PC-3 (cell line): ENCODE data around the gene PADI3. TPM values are rescaled to one million over a fixed set of nuclear protein-coding genes. Genes with fewer than 3 reads are reported as not detected.

Experiments
- ATAC-seq: fragments of 200-7000 bp; cut with Tn5 transposase; 2 replicates; pipeline ENCODE4 v1.9.1; 2020; ENCODE audit warnings: mild to moderate bottlenecking, moderate library complexity
- BruUV-seq: library from RNA; stranded (reverse); fragments of 400-500 nt; replicated peaks from 2 replicates; lab custom pipeline; 2021; lab: Mats Ljungman, UMichigan
- CTCF ChIA-PET: fragments of 300-600 bp; sonication (Branson Sonifier 250); formaldehyde crosslinking; loops from one replicate; lab custom pipeline; 2022; ENCODE audit warnings: antibody characterized with exemption; lab: Charles Lee
- POLR2A ChIA-PET: fragments of 300-600 bp; sonication (Branson Sonifier 250); formaldehyde crosslinking; loops from one replicate; lab custom pipeline; 2022; ENCODE audit warnings: antibody characterized with exemption; ENCODE audit not compliant: unreplicated experiment; lab: Charles Lee
- DNase-seq: peaks from one replicate; pipeline ENCODE4 v3.0.0-alpha.2; 2015
- H2AFZ ChIP-seq: fragments of 300-600 bp; sonication (generic); 2 replicates; pipeline ENCODE4 v1.6.0; 2016; ENCODE audit warnings: antibody characterized with exemption, low read length
- H3F3A ChIP-seq: fragments of 300-600 bp; sonication (generic); one replicate; pipeline ENCODE4 v1.6.0; 2017; ENCODE audit warnings: antibody characterized with exemption, low read length, control low read depth, mild to moderate bottlenecking; ENCODE audit not compliant: unreplicated experiment
- H3K27ac ChIP-seq: fragments of 300-600 bp; sonication (generic); 2 replicates; pipeline ENCODE4 v1.5.1; 2016; ENCODE audit warnings: mild to moderate bottlenecking, low read length
- H3K27me3 ChIP-seq: fragments of 300-600 bp; sonication (generic); 2 replicates; pipeline ENCODE4 v1.6.1; 2016; ENCODE audit warnings: low read length, mixed read lengths
- H3K36me3 ChIP-seq: fragments of 300-600 bp; sonication (generic); 2 replicates; pipeline ENCODE4 v1.6.1; 2016; ENCODE audit warnings: low read depth, mixed run types, low read length, mixed read lengths
- H3K4me1 ChIP-seq: fragments of 300-600 bp; sonication (generic); 2 replicates; pipeline ENCODE4 v1.5.1; 2016; ENCODE audit warnings: low read length; ENCODE audit not compliant: insufficient read depth
- H3K4me2 ChIP-seq: fragments of 300-600 bp; sonication (generic); 2 replicates; pipeline ENCODE4 v1.6.0; 2016; ENCODE audit warnings: low read length
- H3K4me3 ChIP-seq: fragments of 300-600 bp; sonication (generic); 2 replicates; pipeline ENCODE4 v1.5.1; 2016; ENCODE audit warnings: mild to moderate bottlenecking, low read length, mixed read lengths
- H3K79me2 ChIP-seq: fragments of 300-600 bp; sonication (generic); 2 replicates; pipeline ENCODE4 v1.6.1; 2017; ENCODE audit warnings: low read length, mixed read lengths
- H3K9ac ChIP-seq: fragments of 300-600 bp; sonication (generic); 2 replicates; pipeline ENCODE4 v1.6.0; 2016; ENCODE audit warnings: mild to moderate bottlenecking, low read length
- H3K9me2 ChIP-seq: fragments of 300-600 bp; sonication (generic); replicated peaks from 2 replicates; pipeline ENCODE4 v1.6.1; 2016; ENCODE audit warnings: mixed run types, low read length, mixed read lengths
- H3K9me3 ChIP-seq: fragments of 300-600 bp; sonication (generic); 2 replicates; pipeline ENCODE4 v1.6.1; 2016; ENCODE audit warnings: low read length, mixed read lengths
- H4K20me1 ChIP-seq: fragments of 300-600 bp; sonication (generic); 2 replicates; pipeline ENCODE4 v1.6.1; 2016; ENCODE audit warnings: low read length, mixed read lengths
- CTCF ChIP-seq: fragments of 300-600 bp; sonication (generic); conservative IDR thresholded peaks from 2 replicates; pipeline ENCODE4 v1.5.1; 2017; ENCODE audit warnings: antibody characterized with exemption, low read depth, mild to moderate bottlenecking, low read length
- EZH2 ChIP-seq: fragments of 300-600 bp; sonication (generic); IDR thresholded peaks from one replicate; pipeline ENCODE4 v1.6.1; 2017; ENCODE audit warnings: antibody characterized with exemption, mild to moderate bottlenecking, low read length; ENCODE audit not compliant: unreplicated experiment
- EZH2phosphoT487 ChIP-seq: fragments of 300-600 bp; sonication (generic); IDR thresholded peaks from 2 replicates; pipeline ENCODE4 v1.6.1; 2018; ENCODE audit warnings: mild to moderate bottlenecking, antibody characterized with exemption, low read length, borderline replicate concordance
- intact Hi-C: fragments of 100-400 bp; cut with micrococcal nuclease; formaldehyde crosslinking; loops from 2 replicates; pipeline ENCODE4 v1.9.0; 2023
- total RNA-seq: library from RNA; depleted of rRNA; stranded (reverse); fragments of >200 nt; gene quantifications from 2 replicates; pipeline ENCODE4 v1.2.3, GENCODE V29; 2014

Gene PADI3
- total RNA-seq, 1 experiment from 2014 or later = 0.26 TPM

GRCh38 chr1:17310068-17310640 lies 61.3 kb downstream of the PADI3 start:
- DNase-seq (no peak), ATAC-seq (no peak)
- CTCF ChIA-PET = no interaction called here
- no peaks in the 10 kb centered on the region for H3K79me2 ChIP-seq
- H3K27me3 ChIP-seq = no peaks in the 10 kb centered on the region
- no peaks in the 10 kb centered on the region for H3K9me2 ChIP-seq
- no peaks in the 10 kb centered on the region for H4K20me1 ChIP-seq
- no peaks in the 10 kb centered on the region for H3F3A ChIP-seq
- TF ChIP-seq CTCF = no peak
- no peak for TF ChIP-seq EZH2phosphoT487
- no peak for TF ChIP-seq EZH2
- H3K4me2 ChIP-seq = no peak overlapping the region
- no peaks in the 10 kb centered on the region for H3K36me3 ChIP-seq
- BruUV-seq = no TSS peak
- H3K9me3 ChIP-seq = no peaks in the 10 kb centered on the region
- H2AFZ ChIP-seq = no peak overlapping the region
- intact Hi-C loops = no loop called here
- no peak overlapping the region for H3K9ac ChIP-seq
- H3K27ac ChIP-seq = no peak overlapping the region
- H3K4me3 ChIP-seq = no peak overlapping the region
- POLR2A ChIA-PET = no interaction called here
- H3K4me1 ChIP-seq = peaks cover 12% of the 10 kb centered on the region

- H3K79me2 ChIP-seq = no peaks in the 10 kb centered on the region
- BruUV-seq = no TSS peak
- H3K9ac ChIP-seq = no peak overlapping the region
- TF ChIP-seq EZH2phosphoT487 (no peak), CTCF (no peak), EZH2 (no peak)
- no peaks in the 10 kb centered on the region for H3K9me3 ChIP-seq
- intact Hi-C loops = no loop called here
- no peaks in the 10 kb centered on the region for H3K27me3 ChIP-seq
- POLR2A ChIA-PET = no interaction called here
- no peak overlapping the region for H3K4me3 ChIP-seq
- H3K27ac ChIP-seq = no peak overlapping the region
- no peaks in the 10 kb centered on the region for H3K9me2 ChIP-seq
- H2AFZ ChIP-seq = no peak overlapping the region
- no peaks in the 10 kb centered on the region for H3K4me1 ChIP-seq
- ATAC-seq (no peak), DNase-seq (no peak)
- CTCF ChIA-PET = no interaction called here
- H3K36me3 ChIP-seq = no peaks in the 10 kb centered on the region
- no peaks in the 10 kb centered on the region for H3F3A ChIP-seq
- H4K20me1 ChIP-seq = no peaks in the 10 kb centered on the region
- H3K4me2 ChIP-seq = no peak overlapping the region
These were observed 64.8 kb downstream of the PADI3 start for GRCh38 chr1:17313530-17314309.

- Histone ChIP-seq H3K4me1 (no peaks in the 10 kb centered on the region), H2AFZ (no peak overlapping the region), H3K27ac (no peak overlapping the region), H3K27me3 (no peaks in the 10 kb centered on the region), H3K79me2 (no peaks in the 10 kb centered on the region), H3K4me3 (no peak overlapping the region), H3K36me3 (no peaks in the 10 kb centered on the region), H3K9ac (no peak overlapping the region), H3K9me2 (no peaks in the 10 kb centered on the region), H3F3A (no peaks in the 10 kb centered on the region), H3K9me3 (no peaks in the 10 kb centered on the region), H3K4me2 (no peak overlapping the region), H4K20me1 (no peaks in the 10 kb centered on the region)
- no peak for DNase-seq
- TF ChIP-seq EZH2 = no peak
- TF ChIP-seq EZH2phosphoT487 = no peak
- no peak for TF ChIP-seq CTCF
- ChIA-PET POLR2A (no interaction called here), CTCF (no interaction called here)
- no TSS peak for BruUV-seq
- intact Hi-C loops = no loop called here
- no peak for ATAC-seq
These were observed 65.6 kb downstream of the PADI3 start for GRCh38 chr1:17314491-17314971.
